Kidney epithelial cell (primary cell): ENCODE results near the gene COLGALT1. TPM values are rescaled to one million over a fixed set of nuclear protein-coding genes. Genes with fewer than 3 reads are reported as not detected.
A peak's percentile ranks its signal among the peaks of the same experiment; 100 is the strongest.

ENCODE experiments used
- DNase-seq: peaks from one replicate; pipeline ENCODE4 v3.0.0-alpha.2; 2010; ENCODE audit warnings: low read depth
- H3K27me3 ChIP-seq: 2 replicates; pipeline ENCODE4 v1.6.0; 2011; ENCODE audit warnings: low read length; ENCODE audit not compliant: control insufficient read depth, insufficient read depth
- H3K36me3 ChIP-seq: 2 replicates; pipeline ENCODE4 v1.5.1; 2011; ENCODE audit warnings: low read length; ENCODE audit not compliant: control insufficient read depth, insufficient read depth
- H3K4me3 ChIP-seq: 2 replicates; pipeline ENCODE4 v1.5.1; 2011; ENCODE audit warnings: low read depth, mild to moderate bottlenecking, control low read depth, low read length
- total RNA-seq: library from RNA; depleted of rRNA; stranded (reverse); fragments of >200 nt; gene quantifications from 2 replicates; pipeline ENCODE4 v1.2.3, GENCODE V29; 2015
- TF ChIP-seq, protein P1 (sequence below): IDR thresholded peaks from 2 replicates; pipeline ENCODE4 v1.5.1; 2011; ENCODE audit warnings: mild to moderate bottlenecking, moderate library complexity, low read length, control low read depth, inconsistent platforms; ENCODE audit not compliant: insufficient read depth, poor library complexity, severe bottlenecking

The COLGALT1 gene
- total RNA-seq, 1 donor from 2014 or later, result 68.4 TPM

DNA sequence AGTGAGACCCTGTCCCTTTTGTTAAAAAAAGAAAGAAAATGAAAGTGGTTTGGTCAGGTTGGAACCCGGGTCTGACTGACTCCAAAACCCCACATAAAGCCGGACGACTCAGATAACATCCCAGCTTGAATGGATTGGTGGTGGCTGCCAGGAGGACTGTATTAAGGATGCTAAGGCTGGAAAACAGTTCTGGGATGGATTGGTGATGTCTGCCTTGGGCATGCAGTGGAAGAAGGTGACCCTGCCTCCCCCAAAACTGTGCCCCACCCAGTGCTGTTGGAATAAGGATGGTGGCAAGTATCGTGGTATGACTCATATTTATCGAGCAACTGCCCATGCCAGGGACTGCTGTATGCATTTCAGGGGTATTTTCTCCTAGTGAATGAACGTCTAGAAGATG is 18.5 kb upstream of the COLGALT1 start:
- no peak for DNase-seq
- TF ChIP-seq, protein P1, sequence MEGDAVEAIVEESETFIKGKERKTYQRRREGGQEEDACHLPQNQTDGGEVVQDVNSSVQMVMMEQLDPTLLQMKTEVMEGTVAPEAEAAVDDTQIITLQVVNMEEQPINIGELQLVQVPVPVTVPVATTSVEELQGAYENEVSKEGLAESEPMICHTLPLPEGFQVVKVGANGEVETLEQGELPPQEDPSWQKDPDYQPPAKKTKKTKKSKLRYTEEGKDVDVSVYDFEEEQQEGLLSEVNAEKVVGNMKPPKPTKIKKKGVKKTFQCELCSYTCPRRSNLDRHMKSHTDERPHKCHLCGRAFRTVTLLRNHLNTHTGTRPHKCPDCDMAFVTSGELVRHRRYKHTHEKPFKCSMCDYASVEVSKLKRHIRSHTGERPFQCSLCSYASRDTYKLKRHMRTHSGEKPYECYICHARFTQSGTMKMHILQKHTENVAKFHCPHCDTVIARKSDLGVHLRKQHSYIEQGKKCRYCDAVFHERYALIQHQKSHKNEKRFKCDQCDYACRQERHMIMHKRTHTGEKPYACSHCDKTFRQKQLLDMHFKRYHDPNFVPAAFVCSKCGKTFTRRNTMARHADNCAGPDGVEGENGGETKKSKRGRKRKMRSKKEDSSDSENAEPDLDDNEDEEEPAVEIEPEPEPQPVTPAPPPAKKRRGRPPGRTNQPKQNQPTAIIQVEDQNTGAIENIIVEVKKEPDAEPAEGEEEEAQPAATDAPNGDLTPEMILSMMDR, result no peak
- Histone ChIP-seq H3K27me3 (peaks cover 21% of the 10 kb centered on the region), H3K36me3 (no peaks in the 10 kb centered on the region), H3K4me3 (no peak overlapping the region)

- Histone ChIP-seq H3K36me3 (no peaks in the 10 kb centered on the region), H3K27me3 (peaks cover 24% of the 10 kb centered on the region), H3K4me3 (peak overlapping the region; percentile 27)
- no peak for DNase-seq
- TF ChIP-seq, protein P1, result no peak
These were observed 16.7 kb upstream of the COLGALT1 start for GRCh38 chr19:17538684-17539237.

- Histone ChIP-seq H3K27me3 (peaks cover 24% of the 10 kb centered on the region), H3K36me3 (no peaks in the 10 kb centered on the region), H3K4me3 (peak overlapping the region; percentile 27)
- peak; percentile 42 for DNase-seq
- TF ChIP-seq, protein P1, result peak; percentile 25
These were observed 16.0 kb upstream of the COLGALT1 start for GRCh38 chr19:17539238-17540117.

DNA sequence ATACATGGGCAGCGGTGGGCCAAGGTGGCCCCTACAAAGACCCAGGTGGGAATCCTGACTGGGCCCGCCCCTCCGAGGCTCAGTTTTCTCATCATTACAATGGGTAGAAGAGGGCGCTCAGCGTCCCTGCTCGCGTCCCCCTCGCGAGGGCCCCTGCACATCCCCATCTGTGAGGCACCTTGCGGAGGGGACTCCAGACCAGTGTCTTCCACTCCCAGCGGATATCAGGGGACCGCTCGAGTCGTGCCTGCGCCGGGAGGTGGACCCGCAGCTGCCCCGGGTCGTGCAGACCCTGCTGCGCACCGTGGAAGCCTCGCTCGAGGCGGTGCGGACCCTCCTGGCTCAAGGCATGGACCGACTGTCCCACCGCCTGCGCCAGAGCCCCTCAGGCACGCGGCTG is 15.3 kb upstream of the COLGALT1 start:
- no peaks in the 10 kb centered on the region for H3K36me3 ChIP-seq
- peaks cover 24% of the 10 kb centered on the region for H3K27me3 ChIP-seq
- DNase-seq, result no peak
- no peak overlapping the region for H3K4me3 ChIP-seq
- TF ChIP-seq, protein P1, result no peak

GRCh38 chr19:17541184-17541759 is 14.2 kb upstream of the COLGALT1 start:
- no peak for DNase-seq
- TF ChIP-seq, protein P1, result no peak

More at GRCh38 chr19:17541184-17541759, 14.2 kb upstream of the COLGALT1 start:
- Histone ChIP-seq H3K4me3 (no peak overlapping the region), H3K36me3 (no peaks in the 10 kb centered on the region), H3K27me3 (peaks cover 24% of the 10 kb centered on the region)
